ENCODE measurements around the gene RTEL1. TPM values are rescaled to one million over a fixed set of nuclear protein-coding genes. Genes with fewer than 3 reads are reported as not detected.

Gene RTEL1
- polyA plus RNA-seq, 1 donor from 2014 or later, result 29.2 TPM

DNA sequence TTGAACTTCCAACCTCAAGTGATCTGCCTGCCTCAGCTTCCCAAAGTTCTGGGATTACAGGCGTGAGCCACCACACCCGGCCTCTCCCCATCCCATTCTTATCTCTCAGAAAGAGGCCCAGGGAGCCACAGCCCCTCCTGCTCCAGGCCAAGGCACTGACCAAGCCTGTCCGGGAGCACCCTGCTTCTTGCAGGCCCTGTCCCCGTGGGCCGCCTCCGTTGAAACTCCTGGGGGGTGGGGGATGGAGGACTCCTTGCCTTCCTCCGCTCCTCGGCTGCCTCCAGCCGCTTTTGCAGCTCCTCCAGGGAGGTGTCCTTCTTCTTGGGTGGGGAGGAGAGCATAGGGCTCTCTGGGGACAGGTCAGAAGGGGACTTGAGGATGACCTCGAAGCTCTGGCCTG lies 14.6 kb upstream of the RTEL1 start:
- no peak overlapping the region for H3K9ac ChIP-seq (ENCODE audit: low read length)
- peaks cover 3% of the 10 kb centered on the region for H3K79me2 ChIP-seq (replicated peaks; ENCODE audit: insufficient read depth, low read length)
- H3K4me3 ChIP-seq (ENCODE audit: low read length), result no peak overlapping the region
- no peak overlapping the region for H3K4me2 ChIP-seq (ENCODE audit: low read length)
- H3K9me2 ChIP-seq (ENCODE audit: insufficient read depth, low read length), result no peaks in the 10 kb centered on the region
- peaks cover 4% of the 10 kb centered on the region for H4K20me1 ChIP-seq (ENCODE audit: insufficient read depth)
- no peaks in the 10 kb centered on the region for H3F3A ChIP-seq (ENCODE audit: insufficient read depth, low read length, poor library complexity, severe bottlenecking)
- H3K27me3 ChIP-seq (ENCODE audit: insufficient read depth, low read depth, low read length), result no peaks in the 10 kb centered on the region
- H3K36me3 ChIP-seq (ENCODE audit: insufficient read depth, low read length), result no peaks in the 10 kb centered on the region
- no peaks in the 10 kb centered on the region for H3K9me3 ChIP-seq (ENCODE audit: low read length)
- no peak overlapping the region for H3K27ac ChIP-seq (ENCODE audit: low read length)
- TF ChIP-seq MXI1 (conservative IDR thresholded peaks at IDR 0.05; ENCODE audit: poor library complexity, severe bottlenecking) (no peak), TAF1 (IDR thresholded peaks at IDR 0.05; ENCODE audit: low read depth) (no peak), POLR2AphosphoS5 (IDR thresholded peaks at IDR 0.05) (no peak), EZH2 (IDR thresholded peaks at IDR 0.05; ENCODE audit: borderline replicate concordance, insufficient read depth, low read length, poor library complexity, severe bottlenecking) (no peak)
- TF ChIP-seq, protein P1, sequence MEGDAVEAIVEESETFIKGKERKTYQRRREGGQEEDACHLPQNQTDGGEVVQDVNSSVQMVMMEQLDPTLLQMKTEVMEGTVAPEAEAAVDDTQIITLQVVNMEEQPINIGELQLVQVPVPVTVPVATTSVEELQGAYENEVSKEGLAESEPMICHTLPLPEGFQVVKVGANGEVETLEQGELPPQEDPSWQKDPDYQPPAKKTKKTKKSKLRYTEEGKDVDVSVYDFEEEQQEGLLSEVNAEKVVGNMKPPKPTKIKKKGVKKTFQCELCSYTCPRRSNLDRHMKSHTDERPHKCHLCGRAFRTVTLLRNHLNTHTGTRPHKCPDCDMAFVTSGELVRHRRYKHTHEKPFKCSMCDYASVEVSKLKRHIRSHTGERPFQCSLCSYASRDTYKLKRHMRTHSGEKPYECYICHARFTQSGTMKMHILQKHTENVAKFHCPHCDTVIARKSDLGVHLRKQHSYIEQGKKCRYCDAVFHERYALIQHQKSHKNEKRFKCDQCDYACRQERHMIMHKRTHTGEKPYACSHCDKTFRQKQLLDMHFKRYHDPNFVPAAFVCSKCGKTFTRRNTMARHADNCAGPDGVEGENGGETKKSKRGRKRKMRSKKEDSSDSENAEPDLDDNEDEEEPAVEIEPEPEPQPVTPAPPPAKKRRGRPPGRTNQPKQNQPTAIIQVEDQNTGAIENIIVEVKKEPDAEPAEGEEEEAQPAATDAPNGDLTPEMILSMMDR (IDR thresholded peaks at IDR 0.05; ENCODE audit: poor library complexity, severe bottlenecking), result no peak
- TF ChIP-seq, protein P2, sequence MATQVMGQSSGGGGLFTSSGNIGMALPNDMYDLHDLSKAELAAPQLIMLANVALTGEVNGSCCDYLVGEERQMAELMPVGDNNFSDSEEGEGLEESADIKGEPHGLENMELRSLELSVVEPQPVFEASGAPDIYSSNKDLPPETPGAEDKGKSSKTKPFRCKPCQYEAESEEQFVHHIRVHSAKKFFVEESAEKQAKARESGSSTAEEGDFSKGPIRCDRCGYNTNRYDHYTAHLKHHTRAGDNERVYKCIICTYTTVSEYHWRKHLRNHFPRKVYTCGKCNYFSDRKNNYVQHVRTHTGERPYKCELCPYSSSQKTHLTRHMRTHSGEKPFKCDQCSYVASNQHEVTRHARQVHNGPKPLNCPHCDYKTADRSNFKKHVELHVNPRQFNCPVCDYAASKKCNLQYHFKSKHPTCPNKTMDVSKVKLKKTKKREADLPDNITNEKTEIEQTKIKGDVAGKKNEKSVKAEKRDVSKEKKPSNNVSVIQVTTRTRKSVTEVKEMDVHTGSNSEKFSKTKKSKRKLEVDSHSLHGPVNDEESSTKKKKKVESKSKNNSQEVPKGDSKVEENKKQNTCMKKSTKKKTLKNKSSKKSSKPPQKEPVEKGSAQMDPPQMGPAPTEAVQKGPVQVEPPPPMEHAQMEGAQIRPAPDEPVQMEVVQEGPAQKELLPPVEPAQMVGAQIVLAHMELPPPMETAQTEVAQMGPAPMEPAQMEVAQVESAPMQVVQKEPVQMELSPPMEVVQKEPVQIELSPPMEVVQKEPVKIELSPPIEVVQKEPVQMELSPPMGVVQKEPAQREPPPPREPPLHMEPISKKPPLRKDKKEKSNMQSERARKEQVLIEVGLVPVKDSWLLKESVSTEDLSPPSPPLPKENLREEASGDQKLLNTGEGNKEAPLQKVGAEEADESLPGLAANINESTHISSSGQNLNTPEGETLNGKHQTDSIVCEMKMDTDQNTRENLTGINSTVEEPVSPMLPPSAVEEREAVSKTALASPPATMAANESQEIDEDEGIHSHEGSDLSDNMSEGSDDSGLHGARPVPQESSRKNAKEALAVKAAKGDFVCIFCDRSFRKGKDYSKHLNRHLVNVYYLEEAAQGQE (IDR thresholded peaks at IDR 0.05; ENCODE audit: borderline replicate concordance), result no peak
- H2AFZ ChIP-seq (ENCODE audit: low read depth, low read length), result no peak overlapping the region

DNA sequence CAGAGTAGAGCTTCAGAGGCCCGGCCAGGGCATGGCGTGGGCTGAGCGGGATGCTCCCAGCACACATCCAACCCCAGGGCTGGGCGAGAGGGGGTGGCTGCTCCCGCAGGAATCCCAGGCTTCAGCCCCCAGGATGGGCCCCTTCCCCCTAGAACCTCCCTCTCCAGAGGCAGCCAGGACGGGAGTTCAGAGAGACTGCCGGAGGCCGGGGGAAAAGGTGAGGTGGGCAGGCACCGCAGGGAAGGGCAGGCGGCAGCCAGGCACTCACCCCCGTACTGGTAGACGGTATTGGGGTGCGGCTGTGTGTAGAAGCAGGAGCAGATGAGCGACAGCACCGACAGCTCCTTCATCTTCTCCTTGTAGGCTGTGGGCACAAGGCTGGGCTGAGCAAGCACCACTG lies 14.2 kb upstream of the RTEL1 start:
- peaks cover 4% of the 10 kb centered on the region for H4K20me1 ChIP-seq (ENCODE audit: insufficient read depth)
- H3F3A ChIP-seq (ENCODE audit: insufficient read depth, low read length, poor library complexity, severe bottlenecking), result no peaks in the 10 kb centered on the region
- H3K9me2 ChIP-seq (ENCODE audit: insufficient read depth, low read length), result no peaks in the 10 kb centered on the region
- H3K27ac ChIP-seq (ENCODE audit: low read length), result no peak overlapping the region
- H3K27me3 ChIP-seq (ENCODE audit: insufficient read depth, low read depth, low read length), result no peaks in the 10 kb centered on the region
- no peak overlapping the region for H3K4me3 ChIP-seq (ENCODE audit: low read length)
- H3K9ac ChIP-seq (ENCODE audit: low read length), result no peak overlapping the region
- no peak overlapping the region for H2AFZ ChIP-seq (ENCODE audit: low read depth, low read length)
- peaks cover 3% of the 10 kb centered on the region for H3K79me2 ChIP-seq (replicated peaks; ENCODE audit: insufficient read depth, low read length)
- no peaks in the 10 kb centered on the region for H3K9me3 ChIP-seq (ENCODE audit: low read length)
- H3K4me2 ChIP-seq (ENCODE audit: low read length), result no peak overlapping the region
- H3K36me3 ChIP-seq (ENCODE audit: insufficient read depth, low read length), result no peaks in the 10 kb centered on the region
- TF ChIP-seq RAD21 (conservative IDR thresholded peaks at IDR 0.05) (no peak), EP300 (conservative IDR thresholded peaks at IDR 0.05; ENCODE audit: poor library complexity, severe bottlenecking) (no peak), MXI1 (conservative IDR thresholded peaks at IDR 0.05; ENCODE audit: poor library complexity, severe bottlenecking) (no peak), POLR2AphosphoS5 (IDR thresholded peaks at IDR 0.05) (no peak), SMC3 (conservative IDR thresholded peaks at IDR 0.05; ENCODE audit: poor library complexity) (no peak), TAF1 (IDR thresholded peaks at IDR 0.05; ENCODE audit: low read depth) (no peak), EZH2 (IDR thresholded peaks at IDR 0.05; ENCODE audit: borderline replicate concordance, insufficient read depth, low read length, poor library complexity, severe bottlenecking) (no peak)
- TF ChIP-seq, protein P1 (IDR thresholded peaks at IDR 0.05; ENCODE audit: poor library complexity, severe bottlenecking), result no peak
- TF ChIP-seq, protein P2 (IDR thresholded peaks at IDR 0.05; ENCODE audit: borderline replicate concordance), result no peak
